IPS DF 6.9 (cell line): ENCODE results near the gene RASGRP4.

Source experiments
- DNase-seq: peaks from one replicate; pipeline ENCODE4 v3.0.0-alpha.2; 2013; ENCODE audit warnings: low read depth, low spot score
- H3K27ac ChIP-seq: one replicate; pipeline ENCODE4 v1.5.1; 2013; ENCODE audit warnings: low read length, control low read depth
- H3K27me3 ChIP-seq: 2 replicates; pipeline ENCODE4 v1.6.1; 2013; ENCODE audit warnings: mild to moderate bottlenecking, low read length; ENCODE audit not compliant: control insufficient read depth, insufficient read depth
- H3K36me3 ChIP-seq: 2 replicates; pipeline ENCODE4 v1.6.1; 2013; ENCODE audit warnings: low read length; ENCODE audit not compliant: control insufficient read depth, insufficient read depth
- H3K4me1 ChIP-seq: 2 replicates; pipeline ENCODE4 v1.6.1; 2013; ENCODE audit warnings: low read length; ENCODE audit not compliant: control insufficient read depth, insufficient read depth
- H3K4me3 ChIP-seq: 2 replicates; pipeline ENCODE4 v1.5.1; 2013; ENCODE audit warnings: mild to moderate bottlenecking, low read length
- H3K9me3 ChIP-seq: 2 replicates; pipeline ENCODE4 v1.6.1; 2013; ENCODE audit warnings: low read length, inconsistent platforms; ENCODE audit not compliant: control insufficient read depth, insufficient read depth
- WGBS: extraction: QIAGEN DNeasy Blood & Tissue Kit; methylation state at CpG from one replicate; pipeline ENCODE4 v1.1.7; 2013; ENCODE audit warnings: mixed read lengths, missing lambda C conversion rate; ENCODE audit not compliant: insufficient read length, insufficient coverage; 5-methylcytosine and 5-hydroxymethylcytosine counted together

RASGRP4 gene

DNA sequence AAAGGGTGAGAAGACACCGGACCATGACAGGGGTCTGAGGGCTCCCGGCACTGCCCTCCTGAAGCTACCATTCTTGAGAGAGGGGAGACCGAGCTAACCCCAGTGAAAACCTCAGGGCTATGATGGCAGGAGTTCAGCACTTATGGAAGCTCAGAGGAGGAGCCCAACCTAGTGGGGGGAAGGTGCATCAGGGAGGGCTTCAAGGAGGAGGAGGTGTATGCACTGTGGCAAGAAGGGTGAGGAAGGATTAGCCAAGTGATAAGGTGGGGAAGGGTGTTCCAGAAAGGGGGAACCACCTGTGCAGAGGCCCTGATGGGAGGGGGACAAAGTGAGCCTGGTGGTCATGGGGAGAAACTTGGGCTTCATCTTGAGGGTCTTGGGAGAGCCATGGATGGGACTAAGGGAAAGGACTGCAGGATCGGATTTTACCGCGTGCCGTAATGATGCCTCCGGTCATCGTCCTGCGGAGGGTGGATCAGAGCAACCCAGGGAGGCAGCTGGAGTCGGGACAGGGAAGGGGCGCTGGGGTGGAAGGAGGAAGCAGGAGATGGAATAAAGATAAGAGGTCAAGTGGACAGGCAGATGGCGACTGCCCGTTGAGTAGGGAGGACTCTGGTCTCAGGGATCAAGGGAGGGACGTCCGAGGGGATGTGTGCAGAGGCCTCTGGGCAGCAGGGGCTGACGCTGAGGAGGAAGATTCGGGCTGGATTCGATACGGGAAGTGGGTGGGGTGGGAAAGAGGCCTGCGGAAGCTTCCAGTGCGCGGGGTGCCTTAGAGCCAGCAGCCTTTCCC, 65.0 kb downstream of the RASGRP4 start:
- Histone ChIP-seq H3K9me3 (no peaks in the 10 kb centered on the region), H3K4me3 (peak overlapping the region; percentile 52; the same call in 1 of the 2 replicates), H3K36me3 (no peaks in the 10 kb centered on the region), H3K27me3 (peaks cover 3% of the 10 kb centered on the region; the same call in 1 of the 2 replicates), H3K27ac (no peak overlapping the region), H3K4me1 (no peaks in the 10 kb centered on the region; the same call in 1 of the 2 replicates)
- WGBS: no CpG with 5 or more reads among the region's 23 CpGs
- DNase-seq: no peak

GRCh38 chr19:38360351-38360750, 65.7 kb downstream of the RASGRP4 start:
- Histone ChIP-seq H3K4me3 (no peak overlapping the region), H3K9me3 (no peaks in the 10 kb centered on the region), H3K27me3 (peaks cover 3% of the 10 kb centered on the region; the same call in 1 of the 2 replicates), H3K4me1 (no peaks in the 10 kb centered on the region; the same call in 1 of the 2 replicates), H3K27ac (no peak overlapping the region), H3K36me3 (no peaks in the 10 kb centered on the region)
- WGBS: no CpG with 5 or more reads among the region's 9 CpGs
- DNase-seq: no peak

DNA sequence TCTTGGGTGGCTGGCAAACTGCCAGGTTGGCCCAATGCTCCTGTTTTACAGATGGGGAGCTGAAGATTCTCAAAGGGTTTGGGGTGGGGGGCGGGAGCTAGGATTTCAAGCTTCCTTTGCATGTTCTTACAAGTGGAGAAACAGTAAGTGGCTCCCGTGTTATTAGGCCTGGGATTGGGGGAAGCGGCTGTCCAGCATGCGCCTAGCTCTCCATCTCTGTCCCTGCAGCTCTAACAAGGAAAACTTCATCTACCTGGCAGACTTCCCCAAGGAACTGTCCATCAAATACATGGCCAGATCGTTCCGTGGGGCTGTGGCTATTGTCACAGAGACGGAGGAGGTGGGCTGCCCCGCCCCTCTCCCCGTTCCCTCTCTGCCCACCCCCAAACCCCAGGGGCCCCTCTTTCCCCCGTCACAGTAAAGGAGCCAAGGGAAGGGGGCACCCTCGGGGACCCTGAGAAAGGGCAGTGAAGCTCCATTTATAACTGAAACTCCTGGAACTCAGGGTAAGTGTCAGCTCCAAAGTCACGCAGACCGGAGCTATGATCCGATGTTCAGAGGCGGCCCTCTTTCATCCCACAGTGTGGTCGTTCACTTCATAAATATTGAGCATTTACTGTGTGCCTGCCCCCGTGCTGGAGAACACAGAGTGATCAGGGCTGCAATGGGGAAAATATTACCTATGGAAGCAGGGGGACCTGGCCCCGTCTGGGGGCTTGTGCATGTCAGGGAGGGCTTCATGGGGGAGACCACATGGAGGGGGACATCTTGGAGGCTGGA, 66.6 kb downstream of the RASGRP4 start:
- no CpG with 5 or more reads among the region's 18 CpGs for WGBS
- Histone ChIP-seq H3K4me1 (no peaks in the 10 kb centered on the region; the same call in 1 of the 2 replicates), H3K27me3 (peaks cover 3% of the 10 kb centered on the region; the same call in 1 of the 2 replicates), H3K27ac (no peak overlapping the region), H3K9me3 (no peaks in the 10 kb centered on the region), H3K4me3 (no peak overlapping the region), H3K36me3 (no peaks in the 10 kb centered on the region)
- no peak for DNase-seq
